OCI-LY3 (cell line): ENCODE measurements around the gene IGFBPL1.

Experiments used
- H2AFZ ChIP-seq: fragments of 200-600, 300-600 bp; shearing (Covaris generic); 2 replicates; pipeline ENCODE4 v1.6.0; 2014; ENCODE audit warnings: antibody characterized with exemption, low read depth, low read length
- H3K27ac ChIP-seq: fragments of 200-600, 300-600 bp; sonication (generic); 2 replicates; pipeline ENCODE4 v1.5.1; 2014; ENCODE audit warnings: mild to moderate bottlenecking, low read length, moderate library complexity, mixed read lengths
- H3K27me3 ChIP-seq: fragments of 200-600, 300-600 bp; sonication (generic); 2 replicates; pipeline ENCODE4 v1.6.1; 2014; ENCODE audit warnings: low read depth, low read length, mixed read lengths
- H3K36me3 ChIP-seq: fragments of 200-600, 300-600 bp; sonication (generic); replicated peaks from 2 replicates; pipeline ENCODE3; 2014; ENCODE audit warnings: low read depth, low read length, mixed read lengths
- H3K4me1 ChIP-seq: fragments of 300-600, 200-600 bp; sonication (generic); 2 replicates; pipeline ENCODE4 v1.6.1; 2014; ENCODE audit warnings: low read length, mixed read lengths
- H3K4me2 ChIP-seq: fragments of 200-600, 300-600 bp; sonication (generic); 2 replicates; pipeline ENCODE4 v1.6.1; 2014; ENCODE audit warnings: low read length, mixed read lengths
- H3K4me3 ChIP-seq: fragments of 300-600, 200-600 bp; sonication (generic); 2 replicates; pipeline ENCODE4 v1.5.1; 2014; ENCODE audit warnings: antibody characterized with exemption, mild to moderate bottlenecking, low read length, moderate library complexity
- H3K79me2 ChIP-seq: fragments of 300-600, 200-600 bp; shearing (Covaris generic); 2 replicates; pipeline ENCODE4 v1.6.1; 2014; ENCODE audit warnings: mild to moderate bottlenecking, low read length, mixed read lengths
- H3K9ac ChIP-seq: fragments of 300-600, 200-600 bp; shearing (Covaris generic); 2 replicates; pipeline ENCODE4 v1.6.0; 2014; ENCODE audit warnings: mild to moderate bottlenecking, low read length, moderate library complexity
- H3K9me3 ChIP-seq: fragments of 200-600, 300-600 bp; shearing (Covaris generic); 2 replicates; pipeline ENCODE4 v1.6.1; 2014; ENCODE audit warnings: low read length, mixed read lengths; ENCODE audit not compliant: insufficient read depth
- H4K20me1 ChIP-seq: fragments of 200-600, 300-600 bp; sonication (generic); 2 replicates; pipeline ENCODE4 v1.6.1; 2016; ENCODE audit warnings: low read length, mixed read lengths; ENCODE audit not compliant: insufficient read depth
- EZH2phosphoT487 ChIP-seq: fragments of 200-600 bp; shearing (Covaris generic); IDR thresholded peaks from 2 replicates; pipeline ENCODE4 v1.6.1; 2018; ENCODE audit warnings: antibody characterized with exemption, mixed run types, low read depth
- TF ChIP-seq, protein P1 (sequence below): fragments of 200-600, 300-600 bp; sonication (generic); IDR thresholded peaks from 2 replicates; pipeline ENCODE4 v1.5.1; 2014; ENCODE audit warnings: antibody characterized with exemption, low read length, low read depth

IGFBPL1 gene

DNA sequence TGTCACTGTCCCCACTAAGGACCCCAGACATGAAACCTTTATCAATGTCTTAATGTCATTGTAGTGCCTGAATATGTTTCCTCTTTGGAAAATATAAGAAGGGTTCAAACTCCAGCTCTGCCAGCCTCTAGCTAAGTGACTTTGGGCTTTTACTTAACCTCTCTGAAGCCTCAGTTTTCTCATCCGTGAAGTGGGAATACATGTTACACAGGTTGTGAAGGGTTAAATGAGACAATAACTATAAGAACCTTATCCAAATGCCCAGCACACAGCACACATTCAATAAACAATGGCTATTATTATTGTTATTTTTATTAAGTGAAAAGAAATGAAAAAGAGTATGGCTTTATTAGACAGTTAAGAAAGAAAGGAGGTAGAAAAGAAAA is 15.7 kb upstream of the IGFBPL1 start:
- H3K4me2 ChIP-seq = no peak overlapping the region
- H3K27ac ChIP-seq = no peak overlapping the region
- no peaks in the 10 kb centered on the region for H3K79me2 ChIP-seq
- peaks cover 5% of the 10 kb centered on the region; the same call in 1 of the 2 replicates for H3K27me3 ChIP-seq
- H3K4me3 ChIP-seq = no peak overlapping the region
- no peaks in the 10 kb centered on the region for H3K9me3 ChIP-seq
- H3K36me3 ChIP-seq = no peaks in the 10 kb centered on the region
- no peak overlapping the region for H3K9ac ChIP-seq
- peaks cover 13% of the 10 kb centered on the region for H3K4me1 ChIP-seq
- no peak overlapping the region for H2AFZ ChIP-seq
- H4K20me1 ChIP-seq = no peaks in the 10 kb centered on the region
- TF ChIP-seq, protein P1, sequence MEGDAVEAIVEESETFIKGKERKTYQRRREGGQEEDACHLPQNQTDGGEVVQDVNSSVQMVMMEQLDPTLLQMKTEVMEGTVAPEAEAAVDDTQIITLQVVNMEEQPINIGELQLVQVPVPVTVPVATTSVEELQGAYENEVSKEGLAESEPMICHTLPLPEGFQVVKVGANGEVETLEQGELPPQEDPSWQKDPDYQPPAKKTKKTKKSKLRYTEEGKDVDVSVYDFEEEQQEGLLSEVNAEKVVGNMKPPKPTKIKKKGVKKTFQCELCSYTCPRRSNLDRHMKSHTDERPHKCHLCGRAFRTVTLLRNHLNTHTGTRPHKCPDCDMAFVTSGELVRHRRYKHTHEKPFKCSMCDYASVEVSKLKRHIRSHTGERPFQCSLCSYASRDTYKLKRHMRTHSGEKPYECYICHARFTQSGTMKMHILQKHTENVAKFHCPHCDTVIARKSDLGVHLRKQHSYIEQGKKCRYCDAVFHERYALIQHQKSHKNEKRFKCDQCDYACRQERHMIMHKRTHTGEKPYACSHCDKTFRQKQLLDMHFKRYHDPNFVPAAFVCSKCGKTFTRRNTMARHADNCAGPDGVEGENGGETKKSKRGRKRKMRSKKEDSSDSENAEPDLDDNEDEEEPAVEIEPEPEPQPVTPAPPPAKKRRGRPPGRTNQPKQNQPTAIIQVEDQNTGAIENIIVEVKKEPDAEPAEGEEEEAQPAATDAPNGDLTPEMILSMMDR = no peak
- TF ChIP-seq EZH2phosphoT487 = no peak

DNA sequence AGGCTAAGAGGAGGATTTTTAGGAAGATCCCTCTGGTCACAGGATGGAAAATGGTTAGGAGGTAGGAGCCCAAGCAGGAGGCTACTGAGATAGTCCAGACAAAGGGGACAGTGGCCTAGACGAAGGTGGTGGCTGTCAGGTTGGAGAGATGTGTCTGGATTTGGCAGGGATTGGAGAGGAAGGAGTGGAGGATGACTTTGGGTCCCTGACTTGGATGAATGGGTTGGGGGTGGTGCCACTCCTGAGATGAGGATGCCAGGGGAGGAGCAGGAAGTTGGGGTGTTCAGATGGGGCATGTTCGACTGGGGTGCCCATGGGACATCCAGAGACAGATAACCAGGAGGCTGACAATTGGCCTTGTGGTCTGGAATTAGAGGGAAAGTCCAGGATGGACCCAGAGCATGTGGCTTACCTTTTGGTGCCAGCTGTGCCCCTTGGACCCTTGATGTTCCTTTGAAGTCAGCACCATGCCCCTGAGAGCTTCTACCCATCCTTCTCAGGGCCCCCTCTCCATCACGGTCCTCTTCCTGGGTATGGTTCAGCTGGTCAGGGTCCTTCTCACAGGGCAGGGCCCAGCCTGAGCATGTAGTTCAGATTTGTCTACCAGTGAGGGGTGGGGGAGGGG is 15.1 kb upstream of the IGFBPL1 start:
- Histone ChIP-seq H3K4me1 (peaks cover 12% of the 10 kb centered on the region), H3K9ac (no peak overlapping the region), H3K36me3 (no peaks in the 10 kb centered on the region), H3K27ac (no peak overlapping the region), H3K9me3 (no peaks in the 10 kb centered on the region), H3K4me3 (no peak overlapping the region), H4K20me1 (no peaks in the 10 kb centered on the region), H3K27me3 (peaks cover 4% of the 10 kb centered on the region; the same call in 1 of the 2 replicates), H3K79me2 (no peaks in the 10 kb centered on the region), H3K4me2 (no peak overlapping the region), H2AFZ (no peak overlapping the region)
- TF ChIP-seq, protein P1 = no peak
- no peak for TF ChIP-seq EZH2phosphoT487

DNA sequence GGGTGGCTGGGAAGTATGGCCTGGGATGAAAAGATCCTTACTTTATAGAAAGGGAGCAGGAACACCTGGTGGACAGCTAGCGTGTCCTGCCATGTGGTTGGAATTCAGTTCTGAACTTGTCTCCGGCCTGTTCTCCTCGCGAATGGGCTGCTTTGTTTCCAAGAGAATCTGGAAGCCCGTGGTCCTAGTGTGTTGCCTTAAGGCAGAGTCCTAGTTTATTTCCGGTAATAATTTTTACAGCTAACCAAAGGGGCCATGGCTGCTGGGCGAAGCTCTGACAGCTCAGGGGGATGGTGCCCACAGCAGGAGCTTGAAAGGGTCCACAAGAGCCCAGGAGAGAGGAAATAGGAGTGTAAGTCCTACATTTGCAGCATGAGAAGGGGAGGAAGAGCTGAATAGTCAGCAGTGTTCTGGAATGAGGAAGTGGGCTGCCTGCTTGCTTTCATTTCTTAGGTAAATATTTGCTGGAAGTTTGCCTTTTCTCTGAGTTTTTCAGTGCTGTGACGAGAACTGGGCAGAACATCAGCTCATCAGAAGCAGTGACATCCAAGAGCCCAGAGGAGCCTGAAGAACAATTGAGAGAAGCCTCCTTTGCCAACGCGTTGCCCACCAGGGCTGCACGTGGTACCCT is 13.1 kb upstream of the IGFBPL1 start:
- peak overlapping the region; percentile 35 for H2AFZ ChIP-seq
- peak overlapping the region; percentile 59 for H3K4me2 ChIP-seq
- H3K4me3 ChIP-seq = peak overlapping the region; percentile 35; the same call in 1 of the 2 replicates

DNA sequence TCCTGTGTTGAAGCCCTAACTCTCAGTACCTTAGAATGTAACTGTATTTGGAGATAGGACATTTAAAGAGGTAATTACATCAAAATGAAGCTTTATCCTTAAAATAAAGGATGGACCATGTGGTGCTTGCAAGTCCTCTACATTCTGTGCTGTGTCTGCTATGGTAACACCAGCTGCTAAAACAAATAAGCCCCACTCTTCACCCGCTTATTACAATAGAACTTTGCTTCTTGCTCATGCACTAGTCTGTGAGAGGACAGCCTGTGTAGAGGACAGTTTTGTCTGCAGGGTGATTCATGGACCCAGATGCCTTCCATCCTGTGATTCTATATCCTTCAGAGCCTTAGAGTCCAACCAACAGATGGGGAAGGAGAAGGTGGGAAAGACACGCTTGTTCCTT is 12.5 kb upstream of the IGFBPL1 start:
- Histone ChIP-seq H3K9me3 (no peaks in the 10 kb centered on the region), H2AFZ (no peak overlapping the region), H3K36me3 (no peaks in the 10 kb centered on the region), H4K20me1 (no peaks in the 10 kb centered on the region), H3K9ac (no peak overlapping the region), H3K4me2 (no peak overlapping the region), H3K4me3 (no peak overlapping the region), H3K4me1 (peaks cover 12% of the 10 kb centered on the region), H3K79me2 (no peaks in the 10 kb centered on the region), H3K27me3 (no peaks in the 10 kb centered on the region), H3K27ac (no peak overlapping the region)
- TF ChIP-seq EZH2phosphoT487 = no peak
- TF ChIP-seq, protein P1 = no peak

More for the DNA sequence above, 13.1 kb upstream of the IGFBPL1 start:
- Histone ChIP-seq H4K20me1 (no peaks in the 10 kb centered on the region), H3K27ac (no peak overlapping the region), H3K27me3 (no peaks in the 10 kb centered on the region), H3K9ac (no peak overlapping the region), H3K4me1 (peaks cover 12% of the 10 kb centered on the region), H3K9me3 (no peaks in the 10 kb centered on the region), H3K79me2 (no peaks in the 10 kb centered on the region), H3K36me3 (no peaks in the 10 kb centered on the region)
- no peak for TF ChIP-seq EZH2phosphoT487
- TF ChIP-seq, protein P1 = no peak
